K562 (cell line): ENCODE measurements around the gene LRRC3. TPM values are rescaled to one million over a fixed set of nuclear protein-coding genes. Genes with fewer than 3 reads are reported as not detected.

Source experiments
- ATAC-seq: fragments of 200-7000 bp; cut with Tn5 transposase; 3 replicates; pipeline ENCODE4 v1.9.1; 2020; ENCODE audit warnings: moderate library complexity
- BruUV-seq: library from RNA; stranded (reverse); fragments of 400-500 nt; replicated peaks from 2 replicates; lab custom pipeline; 2021; lab: Mats Ljungman, UMichigan
- CTCF ChIA-PET: fragments of 300-600 bp; formaldehyde crosslinking; extraction: SDS; loops from one replicate; lab custom pipeline; 2021; ENCODE audit warnings: low intra/inter-chr PET ratio; lab: Yijun Ruan, JAX
- POLR2A ChIA-PET: fragments of 300-600, 350-650 bp; sonication (Branson Sonifier 250); formaldehyde crosslinking; extraction: SDS; loops from one replicate; lab custom pipeline; 2021; ENCODE audit warnings: antibody characterized with exemption, inconsistent platforms; lab: Yijun Ruan, JAX
- DNase-seq, 4 experiments: peaks; one replicate each; pipeline versions ENCODE4 v3.0.0 to v3.0.0-alpha.2; 2011 to 2018; ENCODE audit warnings: low spot score in 3 of 4, mixed read lengths in 3 of 4; ENCODE audit errors: extremely low read depth in 1 of 4
- FAIRE-seq: peaks from 2 replicates; lab custom pipeline; 2011; peaks lifted over from hg19 to GRCh38; lab: Jason Lieb, UNC
- H2AFZ ChIP-seq: 2 replicates; pipeline ENCODE4 v1.6.0; 2011; ENCODE audit warnings: low read depth, low read length, control low read depth, inconsistent platforms
- H3K27ac ChIP-seq: fragments of 200-600 bp; 3 replicates; pipeline ENCODE4 v1.8.0; 2011; ENCODE audit warnings: low read depth, mild to moderate bottlenecking, control low read depth, inconsistent platforms, low read length, moderate library complexity, mixed read lengths; ENCODE audit errors: extremely low read depth
- H3K27me3 ChIP-seq, 2 experiments: fragments of 300-600 bp in 1 of 2; 2 replicates in 1 of 2; 3 replicates in 1 of 2; pipeline versions ENCODE4 v1.6.0 to v1.8.0; 2011; ENCODE audit warnings: inconsistent platforms in 2 of 2, low read length in 2 of 2, mild to moderate bottlenecking in 1 of 2, mixed read lengths in 1 of 2, moderate library complexity in 1 of 2; ENCODE audit not compliant: control insufficient read depth in 2 of 2, insufficient read depth in 2 of 2
- H3K36me3 ChIP-seq: fragments of 300-600 bp; 3 replicates; pipeline ENCODE4 v1.8.0; 2011; ENCODE audit warnings: mild to moderate bottlenecking, low read length, inconsistent platforms; ENCODE audit not compliant: control insufficient read depth, insufficient read depth
- H3K4me1 ChIP-seq, 2 experiments: fragments of 200-600 bp in 1 of 2; replicated peaks in 1 of 2; 2 replicates in 1 of 2; 3 replicates in 1 of 2; pipeline versions ENCODE4 v1.5.1 to v1.8.0; 2011; ENCODE audit warnings: inconsistent platforms in 2 of 2, low read length in 2 of 2, mild to moderate bottlenecking in 1 of 2, mixed read lengths in 1 of 2, moderate library complexity in 1 of 2; ENCODE audit not compliant: control insufficient read depth in 2 of 2, insufficient read depth in 2 of 2
- H3K4me2 ChIP-seq: 2 replicates; pipeline ENCODE4 v1.6.1; 2011; ENCODE audit warnings: low read length, control low read depth, inconsistent platforms, mixed read lengths; ENCODE audit not compliant: insufficient read depth
- H3K4me3 ChIP-seq: fragments of 200-600 bp; sonication (generic), shearing (Covaris generic); 2 replicates; pipeline ENCODE4 v1.5.1; 2016; ENCODE audit warnings: control low read depth, inconsistent platforms
- H3K79me2 ChIP-seq: fragments of 200-600 bp; 3 replicates; pipeline ENCODE4 v1.8.0; 2011; ENCODE audit warnings: low read length, inconsistent platforms; ENCODE audit not compliant: control insufficient read depth, insufficient read depth
- H3K9ac ChIP-seq, 2 experiments: 2 replicates each; pipeline versions ENCODE4 v1.6.0 to v1.6.1; 2011; ENCODE audit warnings: low read depth in 2 of 2, low read length in 2 of 2, control low read depth in 1 of 2, inconsistent platforms in 1 of 2, mild to moderate bottlenecking in 1 of 2, mixed read lengths in 1 of 2; ENCODE audit not compliant: insufficient read depth in 1 of 2
- H3K9me1 ChIP-seq: one replicate; pipeline ENCODE4 v1.6.0; 2011; ENCODE audit warnings: inconsistent platforms, mild to moderate bottlenecking, low read length, moderate library complexity; ENCODE audit not compliant: control insufficient read depth, insufficient read depth
- H3K9me3 ChIP-seq: replicated peaks from 2 replicates; pipeline ENCODE4 v1.5.1; 2011; ENCODE audit warnings: low read depth, low read length, inconsistent platforms; ENCODE audit not compliant: control insufficient read depth, insufficient read depth
- H4K20me1 ChIP-seq: replicated peaks from 2 replicates; pipeline ENCODE4 v1.6.1; 2011; ENCODE audit warnings: low read length, inconsistent platforms, mixed read lengths; ENCODE audit not compliant: control insufficient read depth, insufficient read depth
- HNRNPL ChIP-seq: fragments of 200-400 bp; formaldehyde crosslinking; IDR thresholded peaks from 2 replicates; pipeline ENCODE4 v1.6.1; 2017; ENCODE audit warnings: low read depth, mild to moderate bottlenecking, low read length
- PCBP2 ChIP-seq: fragments of 200-400 bp; formaldehyde crosslinking; IDR thresholded peaks from 2 replicates; pipeline ENCODE4 v1.6.1; 2018; ENCODE audit warnings: low read length, low read depth, mild to moderate bottlenecking, moderate library complexity; ENCODE audit not compliant: poor library complexity, severe bottlenecking
- RBM39 ChIP-seq: fragments of 200-400 bp; formaldehyde crosslinking; optimal IDR thresholded peaks from 2 replicates; pipeline ENCODE3; 2018; ENCODE audit warnings: low read depth, low read length
- SMAD3 ChIP-seq: fragments of 450-650 bp; formaldehyde crosslinking; conservative IDR thresholded peaks from 2 replicates; pipeline ENCODE4 v1.4.0; 2020; ENCODE audit warnings: mild to moderate bottlenecking
- SMARCE1 ChIP-seq: fragments of 450-650 bp; IDR thresholded peaks from 2 replicates; pipeline ENCODE4 v1.7.1; 2016; ENCODE audit warnings: mild to moderate bottlenecking
- SNIP1 ChIP-seq: fragments of 450-650 bp; IDR thresholded peaks from 2 replicates; pipeline ENCODE4 v1.7.1; 2017; ENCODE audit warnings: low read depth, mild to moderate bottlenecking
- SRF ChIP-seq, 2 experiments: fragments of 250-450, 450-650 bp in 1 of 2; sonication (Bioruptor Pico) in 1 of 2; sonication (generic) in 1 of 2; formaldehyde crosslinking; IDR thresholded peaks; 2 replicates each; pipeline versions ENCODE4 v1.5.0 to v1.5.1; 2020 to 2022; ENCODE audit warnings: mild to moderate bottlenecking in 1 of 2, missing genetic modification reagents in 1 of 2
- TARDBP ChIP-seq: fragments of 450-650 bp; IDR thresholded peaks from 2 replicates; pipeline ENCODE4 v1.6.1; 2016
- TCF7L2 ChIP-seq: fragments of 150-350 bp; IDR thresholded peaks from 2 replicates; pipeline ENCODE4 v1.6.1; 2016; ENCODE audit warnings: low read depth, mild to moderate bottlenecking, low read length, moderate library complexity
- ZNF23 ChIP-seq: fragments of 250-450 bp; sonication (Bioruptor Pico); IDR thresholded peaks from 2 replicates; pipeline ENCODE4 v1.4.0; 2020; ENCODE audit warnings: mild to moderate bottlenecking
- WGBS: fragments of 100-300 bp; shearing (Covaris generic); methylation state at CpG from one replicate; pipeline ENCODE4 v1.1.6; 2016; ENCODE audit warnings: low coverage, mixed read lengths; ENCODE audit not compliant: insufficient coverage; ENCODE audit errors: missing lambda C conversion rate; 5-methylcytosine and 5-hydroxymethylcytosine counted together
- in situ Hi-C: fragments of 300-500 bp; cut with MboI; formaldehyde crosslinking; loops from 4 replicates; pipeline ENCODE4 v1.15.0; 2018; ENCODE audit warnings: inconsistent platforms, mixed read lengths
- intact Hi-C: fragments of 100-400 bp; cut with micrococcal nuclease; formaldehyde crosslinking; loops from 2 replicates; pipeline ENCODE4 v1.14.2; 2022
- polyA plus RNA-seq, 8 experiments: library from polyadenylated mRNA; depleted of rRNA in 4 of 8; stranded (reverse) in 5 of 8; unstranded in 3 of 8; fragments of >200 nt; fragmentation: Nextera tagmentation in 2 of 8; fragmentation: Illumina TruSeq in 1 of 8; extraction: Ambion mirVana in 2 of 8; extraction: Trizol in 1 of 8; gene quantifications; 2 replicates each; pipeline versions ENCODE4 v1.2.1 to v1.2.3, GENCODE V29; 2011 to 2014; ENCODE audit warnings: inconsistent platforms in 1 of 8, missing spikeins in 1 of 8
- total RNA-seq, 7 experiments: library from RNA; depleted of rRNA in 6 of 7; stranded (reverse); fragments of >200 nt in 6 of 7; fragmentation: Illumina TruSeq in 2 of 7; extraction: Trizol in 2 of 7; gene quantifications; 2 replicates each; pipeline versions ENCODE4 v1.2.1 to v1.2.3, GENCODE V29; 2011 to 2021; ENCODE audit warnings: low replicate concordance in 1 of 7
- TF ChIP-seq, protein P1 (sequence below): fragments of 450-650 bp; IDR thresholded peaks from 2 replicates; pipeline ENCODE4 v1.6.1; 2017; ENCODE audit warnings: antibody characterized with exemption, mild to moderate bottlenecking

Gene LRRC3
- total and polyA plus RNA-seq, 9 of the 15 experiments (the other 6 are each of a cell fraction or from before 2014, with no cell fraction given) = 0.04 TPM; not detected in 7

DNA sequence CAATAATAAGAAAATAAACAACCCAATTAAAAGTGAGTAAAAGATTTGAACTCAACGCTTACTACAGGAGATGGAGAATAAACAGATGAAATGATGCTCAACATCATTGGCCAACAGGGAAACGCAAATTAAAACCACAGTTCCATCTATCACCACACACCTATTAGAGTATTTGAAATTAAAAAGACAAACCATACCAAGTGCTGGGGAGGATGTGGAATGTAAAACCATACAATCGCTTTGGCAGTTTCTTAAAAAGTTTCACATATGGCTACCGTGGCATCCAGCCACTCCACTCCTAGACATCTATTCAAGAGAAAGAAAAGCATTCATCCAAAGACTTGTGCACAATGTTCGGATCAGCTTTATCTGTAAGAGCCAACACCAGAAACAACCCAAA lies 1.3 kb upstream of the LRRC3 start (continued):
- TF ChIP-seq, protein P1, sequence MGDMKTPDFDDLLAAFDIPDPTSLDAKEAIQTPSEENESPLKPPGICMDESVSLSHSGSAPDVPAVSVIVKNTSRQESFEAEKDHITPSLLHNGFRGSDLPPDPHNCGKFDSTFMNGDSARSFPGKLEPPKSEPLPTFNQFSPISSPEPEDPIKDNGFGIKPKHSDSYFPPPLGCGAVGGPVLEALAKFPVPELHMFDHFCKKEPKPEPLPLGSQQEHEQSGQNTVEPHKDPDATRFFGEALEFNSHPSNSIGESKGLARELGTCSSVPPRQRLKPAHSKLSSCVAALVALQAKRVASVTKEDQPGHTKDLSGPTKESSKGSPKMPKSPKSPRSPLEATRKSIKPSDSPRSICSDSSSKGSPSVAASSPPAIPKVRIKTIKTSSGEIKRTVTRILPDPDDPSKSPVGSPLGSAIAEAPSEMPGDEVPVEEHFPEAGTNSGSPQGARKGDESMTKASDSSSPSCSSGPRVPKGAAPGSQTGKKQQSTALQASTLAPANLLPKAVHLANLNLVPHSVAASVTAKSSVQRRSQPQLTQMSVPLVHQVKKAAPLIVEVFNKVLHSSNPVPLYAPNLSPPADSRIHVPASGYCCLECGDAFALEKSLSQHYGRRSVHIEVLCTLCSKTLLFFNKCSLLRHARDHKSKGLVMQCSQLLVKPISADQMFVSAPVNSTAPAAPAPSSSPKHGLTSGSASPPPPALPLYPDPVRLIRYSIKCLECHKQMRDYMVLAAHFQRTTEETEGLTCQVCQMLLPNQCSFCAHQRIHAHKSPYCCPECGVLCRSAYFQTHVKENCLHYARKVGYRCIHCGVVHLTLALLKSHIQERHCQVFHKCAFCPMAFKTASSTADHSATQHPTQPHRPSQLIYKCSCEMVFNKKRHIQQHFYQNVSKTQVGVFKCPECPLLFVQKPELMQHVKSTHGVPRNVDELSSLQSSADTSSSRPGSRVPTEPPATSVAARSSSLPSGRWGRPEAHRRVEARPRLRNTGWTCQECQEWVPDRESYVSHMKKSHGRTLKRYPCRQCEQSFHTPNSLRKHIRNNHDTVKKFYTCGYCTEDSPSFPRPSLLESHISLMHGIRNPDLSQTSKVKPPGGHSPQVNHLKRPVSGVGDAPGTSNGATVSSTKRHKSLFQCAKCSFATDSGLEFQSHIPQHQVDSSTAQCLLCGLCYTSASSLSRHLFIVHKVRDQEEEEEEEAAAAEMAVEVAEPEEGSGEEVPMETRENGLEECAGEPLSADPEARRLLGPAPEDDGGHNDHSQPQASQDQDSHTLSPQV = no peak
- TF ChIP-seq ZNF23 = no peak
- TF ChIP-seq PCBP2 = no peak

DNA sequence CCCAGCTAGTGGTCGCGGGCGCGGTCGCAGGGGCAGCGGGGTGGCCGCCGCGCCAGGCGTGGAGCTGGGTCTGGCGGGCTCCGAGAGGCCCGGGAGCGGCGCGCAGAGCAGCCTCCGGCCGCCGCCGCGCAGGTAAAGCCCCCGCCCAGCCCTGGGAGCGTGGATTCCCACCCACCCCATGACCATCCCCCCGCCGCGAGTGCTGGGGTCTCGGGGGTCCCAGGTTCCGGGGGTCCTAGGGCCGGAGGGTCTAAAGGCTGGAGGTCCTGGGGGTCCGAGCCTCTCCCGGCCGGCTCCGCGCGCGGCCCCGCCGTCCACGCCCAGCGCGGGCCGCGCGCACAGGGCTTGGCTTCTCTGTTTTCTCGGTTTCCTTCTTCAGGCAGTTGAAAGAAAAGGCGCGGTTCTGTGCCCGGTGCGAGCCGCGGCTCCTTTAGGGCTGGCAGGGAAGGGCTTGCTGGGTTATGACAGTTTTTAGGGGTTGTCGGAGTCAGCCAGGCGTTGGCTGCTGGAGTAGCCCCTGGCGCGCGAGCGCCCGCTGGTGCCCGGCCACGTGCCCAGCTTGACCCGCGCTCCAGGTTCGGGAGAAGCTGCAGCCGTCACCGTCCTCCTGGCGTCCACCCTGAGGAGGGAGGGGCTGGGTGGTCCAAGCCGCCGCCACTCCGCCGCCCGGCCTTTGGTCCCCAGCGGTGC lies 359 bp downstream of the LRRC3 start:
- Histone ChIP-seq H4K20me1 (peaks cover 4% of the 10 kb centered on the region; the same call in 1 of the 2 replicates), H3K4me3 (peak overlapping the region; percentile 14; the same call in 1 of the 2 replicates), H3K9me3 (no peaks in the 10 kb centered on the region), H3K36me3 (no peaks in the 10 kb centered on the region)
- CTCF ChIA-PET = no interaction called here
- 34% methylated on average over 48 of the region's 72 CpGs for WGBS
- TF ChIP-seq HNRNPL (0 out of 2 replicates have a peak, but pooled peaks have one; percentile 31), SNIP1 (no peak), SMAD3 (CRISPR knock-in tag) (no peak), TARDBP (no peak), RBM39 (no peak), TCF7L2 (no peak), SMARCE1 (no peak), SRF (CRISPR knock-in tag; IDR thresholded peaks at IDR 0.05) (no peak)
- TF ChIP-seq, all 486 proteins: peak for 1
- H2AFZ ChIP-seq = no peak overlapping the region
- intact Hi-C loops = no loop called here
- DNase-seq (peak in 2 of 4 experiments; percentile 24 to 31), FAIRE-seq (no peak), ATAC-seq (peak; percentile 17; the same call in 2 of the 3 replicates)
- H3K9me1 ChIP-seq = no peaks in the 10 kb centered on the region
- H3K9ac ChIP-seq = no peak overlapping the region
- POLR2A ChIA-PET = interaction anchor here (0.5 kb wide), 1 partner anchor 12 kb away, joined by 4 read pairs; no protein-coding TSS in a partner anchor
- no TSS peak for BruUV-seq
- H3K4me2 ChIP-seq = no peak overlapping the region
- H3K27ac ChIP-seq = no peak overlapping the region
- in situ Hi-C loops = no loop called here
- H3K79me2 ChIP-seq = no peaks in the 10 kb centered on the region
- H3K27me3 ChIP-seq = peaks cover 17 to 57% of the 10 kb centered on the region in 2 experiments; a peak in 4 of 5 replicates
- H3K4me1 ChIP-seq = peaks cover 0 to 23% of the 10 kb centered on the region in 2 experiments; a peak in 1 of 5 replicates
